Liver (tissue), 9 donors: ENCODE data around the gene EGFR. TPM values are rescaled to one million over a fixed set of nuclear protein-coding genes. Genes with fewer than 3 reads are reported as not detected.

Experiments
- DNase-seq: peaks from one replicate; pipeline ENCODE4 v3.0.0-alpha.2; 2017; ENCODE audit warnings: low spot score
- H3K27ac ChIP-seq, 2 donors: one replicate each; pipeline ENCODE4 v1.7.0; 2013; ENCODE audit warnings: inconsistent platforms in 2 of 2, low read length in 2 of 2, control low read depth in 1 of 2, low read depth in 1 of 2, mild to moderate bottlenecking in 1 of 2
- H3K27me3 ChIP-seq, 4 donors: one replicate each; pipeline versions ENCODE4 v1.6.1 to v1.7.0; 2013; ENCODE audit warnings: low read length in 3 of 4, inconsistent platforms in 1 of 4, mild to moderate bottlenecking in 1 of 4, moderate library complexity in 1 of 4; ENCODE audit not compliant: control insufficient read depth in 4 of 4, insufficient read depth in 4 of 4
- H3K36me3 ChIP-seq, 4 donors: one replicate each; pipeline versions ENCODE4 v1.6.1 to v1.7.0; 2013; ENCODE audit warnings: low read length in 3 of 4, mild to moderate bottlenecking in 3 of 4, low read depth in 1 of 4, moderate library complexity in 1 of 4; ENCODE audit not compliant: control insufficient read depth in 4 of 4, insufficient read depth in 3 of 4
- H3K4me1 ChIP-seq, 4 donors: one replicate each; pipeline versions ENCODE4 v1.6.1 to v1.7.0; 2013; ENCODE audit warnings: low read length in 3 of 4, mild to moderate bottlenecking in 3 of 4, moderate library complexity in 1 of 4; ENCODE audit not compliant: control insufficient read depth in 4 of 4, insufficient read depth in 4 of 4
- H3K4me3 ChIP-seq, 3 donors: one replicate each; pipeline versions ENCODE4 v1.6.1 to v1.7.0; 2013; ENCODE audit warnings: low read length in 3 of 3, control low read depth in 1 of 3, low read depth in 1 of 3, mild to moderate bottlenecking in 1 of 3
- H3K9ac ChIP-seq, 2 donors: one replicate each; pipeline ENCODE4 v1.7.0; 2013; ENCODE audit warnings: low read length in 2 of 2, mild to moderate bottlenecking in 2 of 2, moderate library complexity in 2 of 2, control low read depth in 1 of 2, low read depth in 1 of 2
- H3K9me3 ChIP-seq, 4 donors: one replicate each; pipeline versions ENCODE4 v1.6.1 to v1.7.0; 2013; ENCODE audit warnings: low read length in 3 of 4; ENCODE audit not compliant: control insufficient read depth in 4 of 4
- EGR1 ChIP-seq, 2 donors: IDR thresholded peaks; 2 replicates each; pipeline ENCODE4 v1.6.1; 2016 to 2018; ENCODE audit warnings: antibody characterized with exemption in 2 of 2, low read depth in 2 of 2
- FOXA2 ChIP-seq: IDR thresholded peaks from 2 replicates; pipeline ENCODE4 v1.6.1; 2016; ENCODE audit warnings: antibody characterized with exemption
- HNF4A ChIP-seq, 2 donors: conservative IDR thresholded peaks; 2 replicates each; pipeline ENCODE4 v1.6.1; 2016; ENCODE audit warnings: antibody characterized with exemption in 2 of 2, mild to moderate bottlenecking in 2 of 2
- HNF4G ChIP-seq: IDR thresholded peaks from 2 replicates; pipeline ENCODE4 v1.6.1; 2016; ENCODE audit warnings: antibody characterized with exemption
- MAX ChIP-seq: IDR thresholded peaks from 2 replicates; pipeline ENCODE4 v1.6.1; 2016; ENCODE audit warnings: antibody characterized with exemption
- NR2F2 ChIP-seq: IDR thresholded peaks from 2 replicates; pipeline ENCODE4 v1.6.1; 2016; ENCODE audit warnings: antibody characterized with exemption
- RAD21 ChIP-seq, 2 donors: IDR thresholded peaks; 2 replicates each; pipeline ENCODE4 v1.6.1; 2016; ENCODE audit warnings: antibody characterized with exemption in 2 of 2, mild to moderate bottlenecking in 2 of 2
- REST ChIP-seq: IDR thresholded peaks from 2 replicates; pipeline ENCODE4 v1.6.1; 2016; ENCODE audit warnings: antibody characterized with exemption, mild to moderate bottlenecking
- RXRA ChIP-seq, 2 donors: IDR thresholded peaks; 2 replicates each; pipeline ENCODE4 v1.6.1; 2017 to 2018; ENCODE audit warnings: antibody characterized with exemption in 2 of 2, mild to moderate bottlenecking in 1 of 2
- SP1 ChIP-seq: IDR thresholded peaks from 2 replicates; pipeline ENCODE4 v1.6.1; 2018; ENCODE audit warnings: antibody characterized with exemption, mild to moderate bottlenecking
- WGBS: extraction: QIAGEN DNeasy Blood & Tissue Kit; methylation state at CpG from one replicate; pipeline ENCODE4 v1.1.7; 2013; 5-methylcytosine and 5-hydroxymethylcytosine counted together
- polyA plus RNA-seq, 2 donors: library from polyadenylated mRNA; stranded (reverse) in 1 of 2; unstranded in 1 of 2; fragments of 200-250 nt in 1 of 2; fragments of >200 nt in 1 of 2; fragmentation: Nextera tagmentation in 1 of 2; extraction: Ambion mirVana in 1 of 2; gene quantifications; one replicate each; pipeline versions ENCODE4 v1.2.1 to v1.2.3, GENCODE V29; 2013 to 2015
- total RNA-seq, 2 donors: library from RNA; depleted of rRNA; stranded (reverse); fragments of >200 nt; gene quantifications; one replicate each; pipeline ENCODE4 v1.2.3, GENCODE V29; 2014
- TF ChIP-seq, protein P1 (sequence below): IDR thresholded peaks from 2 replicates; pipeline ENCODE4 v1.6.1; 2016; ENCODE audit warnings: antibody characterized with exemption
- TF ChIP-seq, protein P2 (sequence below): IDR thresholded peaks from 2 replicates; pipeline ENCODE4 v1.6.1; 2016; ENCODE audit warnings: antibody characterized with exemption
- donor health status: healthy.
- donor health status: healthy.
- donor health status: healthy.
- donor health status: healthy.
- donor health status: healthy.

Gene EGFR
- total and polyA plus RNA-seq, 4 donors = 22.6 to 37.0 (median 27.7) TPM

- no peaks in the 10 kb centered on the region for H3K27me3 ChIP-seq
- DNase-seq = no peak
- TF ChIP-seq HNF4A (conservative IDR thresholded peaks at IDR 0.05) = peak; percentile 61 to 95
- peak in 1 of 2 donors; percentile 28 for TF ChIP-seq RAD21 (IDR thresholded peaks at IDR 0.05)
- TF ChIP-seq REST = no peak
- no peak for TF ChIP-seq MAX
- TF ChIP-seq SP1 = peak; percentile 55
- TF ChIP-seq HNF4G = peak; percentile 71
- TF ChIP-seq NR2F2 = peak; percentile 73
- no peak for TF ChIP-seq EGR1 (IDR thresholded peaks at IDR 0.05; ENCODE audit: low read depth in 2 of 2)
- TF ChIP-seq, protein P1, sequence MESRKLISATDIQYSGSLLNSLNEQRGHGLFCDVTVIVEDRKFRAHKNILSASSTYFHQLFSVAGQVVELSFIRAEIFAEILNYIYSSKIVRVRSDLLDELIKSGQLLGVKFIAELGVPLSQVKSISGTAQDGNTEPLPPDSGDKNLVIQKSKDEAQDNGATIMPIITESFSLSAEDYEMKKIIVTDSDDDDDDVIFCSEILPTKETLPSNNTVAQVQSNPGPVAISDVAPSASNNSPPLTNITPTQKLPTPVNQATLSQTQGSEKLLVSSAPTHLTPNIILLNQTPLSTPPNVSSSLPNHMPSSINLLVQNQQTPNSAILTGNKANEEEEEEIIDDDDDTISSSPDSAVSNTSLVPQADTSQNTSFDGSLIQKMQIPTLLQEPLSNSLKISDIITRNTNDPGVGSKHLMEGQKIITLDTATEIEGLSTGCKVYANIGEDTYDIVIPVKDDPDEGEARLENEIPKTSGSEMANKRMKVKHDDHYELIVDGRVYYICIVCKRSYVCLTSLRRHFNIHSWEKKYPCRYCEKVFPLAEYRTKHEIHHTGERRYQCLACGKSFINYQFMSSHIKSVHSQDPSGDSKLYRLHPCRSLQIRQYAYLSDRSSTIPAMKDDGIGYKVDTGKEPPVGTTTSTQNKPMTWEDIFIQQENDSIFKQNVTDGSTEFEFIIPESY = no peak
- peak; percentile 55 to 72 for TF ChIP-seq RXRA (IDR thresholded peaks at IDR 0.05)
- peaks cover 0 to 10% (median 4%) of the 10 kb centered on the region in 4 donors for H3K4me1 ChIP-seq
- H3K9ac ChIP-seq = no peak overlapping the region
- no peaks in the 10 kb centered on the region for H3K9me3 ChIP-seq
- H3K27ac ChIP-seq = peak overlapping the region; percentile 44 to 69
- peaks cover 0 to 2% (median 0%) of the 10 kb centered on the region in 4 donors for H3K36me3 ChIP-seq
- WGBS = 76% methylated on average over 17 of the region's 17 CpGs
- H3K4me3 ChIP-seq = no peak overlapping the region
Measured at GRCh38 chr7:55131142-55131929, 112.5 kb downstream of the EGFR start.

DNA sequence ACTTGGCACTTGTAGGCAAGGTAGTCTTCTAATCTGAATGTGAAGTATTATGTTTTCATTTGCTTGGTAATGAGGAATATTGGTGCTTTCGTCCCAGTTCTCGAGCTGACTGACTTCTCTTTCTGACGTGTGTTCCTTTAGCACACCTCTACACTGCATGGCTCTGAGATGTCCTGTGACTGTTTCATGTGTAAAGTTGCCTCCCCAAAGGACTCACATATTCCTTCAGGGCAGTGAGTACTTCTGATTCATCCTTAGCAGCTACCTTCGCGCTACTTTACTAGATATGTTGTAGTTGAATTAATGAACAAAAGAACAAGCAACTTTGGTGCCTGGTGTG lies 113.7 kb downstream of the EGFR start:
- Histone ChIP-seq H3K36me3 (peaks cover 0 to 2% (median 0%) of the 10 kb centered on the region in 4 donors), H3K27me3 (no peaks in the 10 kb centered on the region), H3K4me1 (peaks cover 0 to 10% (median 3%) of the 10 kb centered on the region in 4 donors), H3K27ac (no peak overlapping the region), H3K9me3 (no peaks in the 10 kb centered on the region), H3K4me3 (no peak overlapping the region), H3K9ac (no peak overlapping the region)
- no peak for DNase-seq
- 95% methylated on average over 5 of the region's 5 CpGs for WGBS
- TF ChIP-seq RXRA (IDR thresholded peaks at IDR 0.05) (no peak), RAD21 (IDR thresholded peaks at IDR 0.05) (no peak), REST (no peak), FOXA2 (no peak)
- TF ChIP-seq, protein P2, sequence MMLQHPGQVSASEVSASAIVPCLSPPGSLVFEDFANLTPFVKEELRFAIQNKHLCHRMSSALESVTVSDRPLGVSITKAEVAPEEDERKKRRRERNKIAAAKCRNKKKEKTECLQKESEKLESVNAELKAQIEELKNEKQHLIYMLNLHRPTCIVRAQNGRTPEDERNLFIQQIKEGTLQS = no peak
